Esophagus squamous epithelium (tissue), 4 donors: Measurements from ENCODE around the gene GLP2R.

Experiments
- POLR2A ChIP-seq, 4 donors: fragments of 450-650 bp; IDR thresholded peaks; one replicate each; pipeline ENCODE4 v1.6.1; 2017; ENCODE audit warnings: antibody characterized with exemption in 4 of 4, mild to moderate bottlenecking in 4 of 4, moderate library complexity in 3 of 4
- TF ChIP-seq, protein P1 (sequence below), 6 experiments: fragments of 450-650 bp in 4 of 6; fragments of 200-600 bp in 2 of 6; sonication (generic) in 2 of 6; IDR thresholded peaks; one replicate each; pipeline ENCODE4 v1.5.1; 2016 to 2019; ENCODE audit warnings: antibody characterized with exemption in 6 of 6, mild to moderate bottlenecking in 4 of 6, moderate library complexity in 4 of 6

DNA sequence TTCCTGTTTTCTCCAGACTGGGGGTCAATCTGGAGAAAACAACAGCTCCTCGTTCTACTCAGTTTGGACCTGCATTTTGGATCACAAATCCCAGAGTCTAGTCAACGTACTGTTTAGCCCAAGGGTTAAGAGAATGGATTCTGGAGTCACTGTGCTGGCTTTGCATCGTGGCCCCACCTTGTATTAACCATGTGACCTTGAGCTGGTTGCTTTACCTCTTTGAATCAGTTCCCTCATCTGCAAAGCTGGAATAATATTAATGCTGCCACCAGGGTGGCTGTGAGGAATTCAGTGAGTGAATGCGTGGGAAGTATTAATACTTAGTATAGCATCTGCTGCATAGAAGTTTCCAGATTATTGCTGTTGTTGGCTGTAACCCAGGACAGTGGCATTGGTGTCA lies 23.0 kb upstream of the GLP2R start:
- TF ChIP-seq, protein P1, sequence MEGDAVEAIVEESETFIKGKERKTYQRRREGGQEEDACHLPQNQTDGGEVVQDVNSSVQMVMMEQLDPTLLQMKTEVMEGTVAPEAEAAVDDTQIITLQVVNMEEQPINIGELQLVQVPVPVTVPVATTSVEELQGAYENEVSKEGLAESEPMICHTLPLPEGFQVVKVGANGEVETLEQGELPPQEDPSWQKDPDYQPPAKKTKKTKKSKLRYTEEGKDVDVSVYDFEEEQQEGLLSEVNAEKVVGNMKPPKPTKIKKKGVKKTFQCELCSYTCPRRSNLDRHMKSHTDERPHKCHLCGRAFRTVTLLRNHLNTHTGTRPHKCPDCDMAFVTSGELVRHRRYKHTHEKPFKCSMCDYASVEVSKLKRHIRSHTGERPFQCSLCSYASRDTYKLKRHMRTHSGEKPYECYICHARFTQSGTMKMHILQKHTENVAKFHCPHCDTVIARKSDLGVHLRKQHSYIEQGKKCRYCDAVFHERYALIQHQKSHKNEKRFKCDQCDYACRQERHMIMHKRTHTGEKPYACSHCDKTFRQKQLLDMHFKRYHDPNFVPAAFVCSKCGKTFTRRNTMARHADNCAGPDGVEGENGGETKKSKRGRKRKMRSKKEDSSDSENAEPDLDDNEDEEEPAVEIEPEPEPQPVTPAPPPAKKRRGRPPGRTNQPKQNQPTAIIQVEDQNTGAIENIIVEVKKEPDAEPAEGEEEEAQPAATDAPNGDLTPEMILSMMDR (IDR thresholded peaks at IDR 0.05): no peak
- no peak for TF ChIP-seq POLR2A (IDR thresholded peaks at IDR 0.05)
